Sigmoid colon (tissue), 4 donors: ENCODE results near the gene CEL.
"Not testable (repeated sequence)": the region's sequence is repeated elsewhere in the genome, so short reads cannot be mapped to it uniquely, and the experiment has no call there.

Experiments
- POLR2A ChIP-seq, 2 donors: fragments of 450-650 bp; IDR thresholded peaks; one replicate each; pipeline ENCODE4 v1.6.1; 2016; ENCODE audit warnings: antibody characterized with exemption in 2 of 2, mild to moderate bottlenecking in 2 of 2, moderate library complexity in 2 of 2
- POLR2AphosphoS5 ChIP-seq, 4 donors: sonication (generic); formaldehyde crosslinking; IDR thresholded peaks; one replicate each; pipeline ENCODE4 v1.6.1; 2017; ENCODE audit warnings: antibody characterized with exemption in 4 of 4
- TF ChIP-seq, protein P1 (sequence below), 4 experiments: fragments of 450-650 bp in 3 of 4; fragments of 200-600 bp in 1 of 4; IDR thresholded peaks; one replicate each; pipeline ENCODE4 v1.5.1; 2016 to 2019; ENCODE audit warnings: antibody characterized with exemption in 4 of 4, mild to moderate bottlenecking in 3 of 4, moderate library complexity in 2 of 4

GRCh38 chr9:133083688-133084087 lies 21.9 kb downstream of the CEL start:
- TF ChIP-seq, protein P1, sequence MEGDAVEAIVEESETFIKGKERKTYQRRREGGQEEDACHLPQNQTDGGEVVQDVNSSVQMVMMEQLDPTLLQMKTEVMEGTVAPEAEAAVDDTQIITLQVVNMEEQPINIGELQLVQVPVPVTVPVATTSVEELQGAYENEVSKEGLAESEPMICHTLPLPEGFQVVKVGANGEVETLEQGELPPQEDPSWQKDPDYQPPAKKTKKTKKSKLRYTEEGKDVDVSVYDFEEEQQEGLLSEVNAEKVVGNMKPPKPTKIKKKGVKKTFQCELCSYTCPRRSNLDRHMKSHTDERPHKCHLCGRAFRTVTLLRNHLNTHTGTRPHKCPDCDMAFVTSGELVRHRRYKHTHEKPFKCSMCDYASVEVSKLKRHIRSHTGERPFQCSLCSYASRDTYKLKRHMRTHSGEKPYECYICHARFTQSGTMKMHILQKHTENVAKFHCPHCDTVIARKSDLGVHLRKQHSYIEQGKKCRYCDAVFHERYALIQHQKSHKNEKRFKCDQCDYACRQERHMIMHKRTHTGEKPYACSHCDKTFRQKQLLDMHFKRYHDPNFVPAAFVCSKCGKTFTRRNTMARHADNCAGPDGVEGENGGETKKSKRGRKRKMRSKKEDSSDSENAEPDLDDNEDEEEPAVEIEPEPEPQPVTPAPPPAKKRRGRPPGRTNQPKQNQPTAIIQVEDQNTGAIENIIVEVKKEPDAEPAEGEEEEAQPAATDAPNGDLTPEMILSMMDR (IDR thresholded peaks at IDR 0.05): not testable (repeated sequence)
- TF ChIP-seq POLR2A, POLR2AphosphoS5 (IDR thresholded peaks at IDR 0.05): not testable (repeated sequence)
